Naive thymus-derived CD4-positive, alpha-beta T cell (primary cell): ENCODE data around the gene HBB. TPM values are rescaled to one million over a fixed set of nuclear protein-coding genes. Genes with fewer than 3 reads are reported as not detected.

Source experiments
- ATAC-seq: fragments of 150-1000 bp; cut with Tn5 transposase; 2 replicates; pipeline ENCODE4 v1.10.0; 2021; ENCODE audit warnings: mild to moderate bottlenecking, moderate library complexity
- CTCF ChIA-PET: fragments of 350-600 bp; sonication (Branson Sonifier 250); formaldehyde crosslinking; loops from one replicate; lab custom pipeline; 2021; ENCODE audit warnings: antibody characterized with exemption; lab: Charles Lee
- POLR2A ChIA-PET: fragments of 350-600 bp; sonication (Branson Sonifier 250); formaldehyde crosslinking; loops from one replicate; lab custom pipeline; 2021; ENCODE audit warnings: antibody characterized with exemption, inconsistent platforms; lab: Charles Lee
- DNase-seq, 9 donors: peaks; one replicate each; pipeline versions ENCODE4 v3.0.0 to v3.0.0-alpha.2; 2020 to 2022; ENCODE audit warnings: mixed read lengths in 1 of 9
- H3K27ac ChIP-seq: one replicate; pipeline ENCODE4 v1.7.0; 2013; ENCODE audit warnings: mild to moderate bottlenecking, low read depth, low read length, moderate library complexity
- H3K27me3 ChIP-seq, 2 donors: one replicate each; pipeline ENCODE4 v1.7.0; 2013; ENCODE audit warnings: low read length in 2 of 2, mild to moderate bottlenecking in 2 of 2, moderate library complexity in 2 of 2; ENCODE audit not compliant: control insufficient read depth in 2 of 2, insufficient read depth in 2 of 2
- H3K36me3 ChIP-seq, 3 experiments: 1 replicate in 2 of 3; 2 replicates in 1 of 3; pipeline ENCODE4 v1.7.0; 2013; ENCODE audit warnings: low read length in 3 of 3, mild to moderate bottlenecking in 3 of 3, moderate library complexity in 1 of 3; ENCODE audit not compliant: insufficient read depth in 3 of 3, control insufficient read depth in 2 of 3
- H3K4me1 ChIP-seq, 2 donors: one replicate each; pipeline ENCODE4 v1.7.0; 2013; ENCODE audit warnings: low read length in 2 of 2, mild to moderate bottlenecking in 2 of 2, moderate library complexity in 1 of 2; ENCODE audit not compliant: control insufficient read depth in 2 of 2, insufficient read depth in 2 of 2
- H3K4me3 ChIP-seq: 2 replicates; pipeline ENCODE4 v1.7.0; 2013; ENCODE audit warnings: mild to moderate bottlenecking, low read length
- H3K9me3 ChIP-seq, 3 experiments: 1 replicate in 2 of 3; 2 replicates in 1 of 3; pipeline ENCODE4 v1.7.0; 2013; ENCODE audit warnings: low read length in 3 of 3; ENCODE audit not compliant: control insufficient read depth in 2 of 3
- H3K27ac Mint-ChIP-seq, 9 donors: one replicate each; pipeline ENCODE4 v1.8.0; 2020 to 2022; ENCODE audit warnings: mixed read lengths in 9 of 9, mild to moderate bottlenecking in 8 of 9, moderate library complexity in 5 of 9, inconsistent platforms in 2 of 9
- H3K27me3 Mint-ChIP-seq, 5 donors: one replicate each; pipeline ENCODE4 v1.8.0; 2021 to 2022; ENCODE audit warnings: mixed read lengths in 5 of 5, mild to moderate bottlenecking in 1 of 5
- H3K36me3 Mint-ChIP-seq, 5 donors: one replicate each; pipeline ENCODE4 v1.8.0; 2020 to 2022; ENCODE audit warnings: mixed read lengths in 5 of 5, mild to moderate bottlenecking in 3 of 5, inconsistent platforms in 1 of 5
- H3K4me1 Mint-ChIP-seq, 7 donors: one replicate each; pipeline ENCODE4 v1.8.0; 2020 to 2022; ENCODE audit warnings: mixed read lengths in 7 of 7, mild to moderate bottlenecking in 3 of 7, inconsistent platforms in 1 of 7
- H3K4me3 Mint-ChIP-seq, 10 donors: one replicate each; pipeline ENCODE4 v1.8.0; 2020 to 2022; ENCODE audit warnings: mild to moderate bottlenecking in 10 of 10, mixed read lengths in 10 of 10, moderate library complexity in 6 of 10, inconsistent platforms in 2 of 10
- H3K9me3 Mint-ChIP-seq, 11 donors: one replicate each; pipeline ENCODE4 v1.8.0; 2020 to 2022; ENCODE audit warnings: mixed read lengths in 11 of 11, mild to moderate bottlenecking in 4 of 11, inconsistent platforms in 1 of 11, moderate library complexity in 1 of 11
- intact Hi-C, 2 donors: fragments of 100-400 bp; cut with micrococcal nuclease; formaldehyde crosslinking; loops; one replicate each; pipeline ENCODE4 v1.15.1; 2023
- polyA plus RNA-seq, 2 donors: library from polyadenylated mRNA; unstranded; fragments of 300-500 nt; fragmentation: Illumina TruSeq; gene quantifications; one replicate each; pipeline ENCODE4 v1.2.3, GENCODE V29; 2021
- total RNA-seq, 6 experiments: library from RNA in 5 of 6; stranded (reverse) in 5 of 6; gene quantifications; 1 replicate in 5 of 6; 2 replicates in 1 of 6; pipeline ENCODE4 v1.2.3 and lab custom pipeline; 2021 to 2026

HBB gene
- total and polyA plus RNA-seq, 7 experiments from 2014 or later, result 0.67 to 56.2 (median 0.95) TPM; not detected in 3

GRCh38 chr11:5235364-5236095 is 8.7 kb upstream of the HBB start:
- Mint-ChIP-seq H3K36me3 (no peaks in the 10 kb centered on the region), H3K9me3 (peaks cover 0 to under 1% (median 0%) of the 10 kb centered on the region in 11 donors), H3K4me3 (no peak overlapping the region), H3K4me1 (peaks cover 0 to 6% (median 0%) of the 10 kb centered on the region in 7 donors), H3K27ac (no peak overlapping the region), H3K27me3 (peaks cover 5 to 31% (median 14%) of the 10 kb centered on the region in 5 donors)
- Histone ChIP-seq H3K27ac (no peak overlapping the region), H3K9me3 (no peaks in the 10 kb centered on the region), H3K4me3 (no peak overlapping the region), H3K36me3 (no peaks in the 10 kb centered on the region), H3K4me1 (no peaks in the 10 kb centered on the region), H3K27me3 (no peaks in the 10 kb centered on the region)
- POLR2A ChIA-PET, result no interaction called here
- ATAC-seq, result no peak
- CTCF ChIA-PET, result no interaction called here
- no peak for DNase-seq
- intact Hi-C loops, result no loop called here

GRCh38 chr11:5234381-5234834 is 7.5 kb upstream of the HBB start, which contains the start of gene HBD:
HBD (minus strand) TSS chr11:5234483; CDS start chr11:5234433, 50 bp downstream.
- no peaks in the 10 kb centered on the region for H3K9me3 ChIP-seq
- POLR2A ChIA-PET, result no interaction called here
- CTCF ChIA-PET, result no interaction called here
- no peaks in the 10 kb centered on the region for H3K27me3 ChIP-seq
- no peaks in the 10 kb centered on the region for H3K36me3 ChIP-seq
- DNase-seq, result no peak
- no peak for ATAC-seq
- H3K4me1 Mint-ChIP-seq, result peaks cover 0 to 6% (median 0%) of the 10 kb centered on the region in 7 donors
- no peaks in the 10 kb centered on the region for H3K9me3 Mint-ChIP-seq
- H3K4me3 Mint-ChIP-seq, result no peak within 1 kb of the TSS
- peaks cover 5 to 31% (median 13%) of the 10 kb centered on the region in 5 donors for H3K27me3 Mint-ChIP-seq
- no peaks in the 10 kb centered on the region for H3K36me3 Mint-ChIP-seq
- intact Hi-C loops, result no loop called here
- no peak within 1 kb of the TSS for H3K27ac Mint-ChIP-seq
- H3K27ac ChIP-seq, result no peak within 1 kb of the TSS
- H3K4me3 ChIP-seq, result no peak within 1 kb of the TSS
- H3K4me1 ChIP-seq, result no peaks in the 10 kb centered on the region

DNA sequence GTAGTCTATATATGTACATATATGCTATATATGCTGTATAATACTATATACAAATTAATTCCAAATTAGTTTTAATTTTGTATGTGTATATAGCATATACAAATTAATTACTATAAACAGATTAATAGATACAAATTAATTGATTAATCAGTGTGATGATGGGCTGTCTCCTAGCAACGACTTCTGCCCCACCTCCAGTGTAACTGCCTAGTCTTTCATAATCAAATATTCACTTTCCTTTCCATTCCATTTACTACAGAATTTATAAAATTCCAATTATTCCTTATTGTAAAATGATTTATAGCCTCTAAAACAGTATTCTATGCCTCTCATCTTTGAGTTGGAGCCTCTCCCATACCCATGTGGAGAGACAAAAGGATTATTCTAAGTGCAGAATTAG is 6.4 kb upstream of the HBB start:
- Histone ChIP-seq H3K36me3 (no peaks in the 10 kb centered on the region), H3K27ac (no peak overlapping the region), H3K9me3 (no peaks in the 10 kb centered on the region), H3K4me1 (no peaks in the 10 kb centered on the region), H3K27me3 (no peaks in the 10 kb centered on the region), H3K4me3 (no peak overlapping the region)
- peaks cover 0 to 6% (median 0%) of the 10 kb centered on the region in 7 donors for H3K4me1 Mint-ChIP-seq
- H3K36me3 Mint-ChIP-seq, result no peaks in the 10 kb centered on the region
- no peak overlapping the region for H3K27ac Mint-ChIP-seq
- DNase-seq (no peak), ATAC-seq (no peak)
- no peaks in the 10 kb centered on the region for H3K9me3 Mint-ChIP-seq
- H3K27me3 Mint-ChIP-seq, result peaks cover 0 to 21% (median 13%) of the 10 kb centered on the region in 5 donors
- no peak overlapping the region for H3K4me3 Mint-ChIP-seq
- intact Hi-C loops, result no loop called here
- ChIA-PET POLR2A (no interaction called here), CTCF (no interaction called here)

- peaks cover 0 to 21% (median 12%) of the 10 kb centered on the region in 5 donors for H3K27me3 Mint-ChIP-seq
- CTCF ChIA-PET, result no interaction called here
- H3K4me1 ChIP-seq, result no peaks in the 10 kb centered on the region
- POLR2A ChIA-PET, result no interaction called here
- peaks cover 0 to 6% (median 0%) of the 10 kb centered on the region in 7 donors for H3K4me1 Mint-ChIP-seq
- intact Hi-C loops, result no loop called here
- H3K4me3 Mint-ChIP-seq, result no peak overlapping the region
- no peaks in the 10 kb centered on the region for H3K36me3 Mint-ChIP-seq
- no peak for DNase-seq
- H3K27ac ChIP-seq, result no peak overlapping the region
- H3K9me3 Mint-ChIP-seq, result no peaks in the 10 kb centered on the region
- no peak for ATAC-seq
- H3K27ac Mint-ChIP-seq, result no peak overlapping the region
- no peaks in the 10 kb centered on the region for H3K27me3 ChIP-seq
- H3K36me3 ChIP-seq, result no peaks in the 10 kb centered on the region
- H3K9me3 ChIP-seq, result no peaks in the 10 kb centered on the region
- no peak overlapping the region for H3K4me3 ChIP-seq
These were observed 6.0 kb upstream of the HBB start for GRCh38 chr11:5232821-5233220.

GRCh38 chr11:5232176-5232575 is 5.3 kb upstream of the HBB start:
- no peak overlapping the region for H3K4me3 ChIP-seq
- no peak for ATAC-seq
- Mint-ChIP-seq H3K27ac (no peak overlapping the region), H3K4me1 (peaks cover 0 to 6% (median 0%) of the 10 kb centered on the region in 7 donors), H3K27me3 (peaks cover 0 to 19% (median 9%) of the 10 kb centered on the region in 5 donors), H3K36me3 (no peaks in the 10 kb centered on the region), H3K9me3 (no peaks in the 10 kb centered on the region), H3K4me3 (no peak overlapping the region)
- no peaks in the 10 kb centered on the region for H3K9me3 ChIP-seq
- intact Hi-C loops, result no loop called here
- H3K27me3 ChIP-seq, result no peaks in the 10 kb centered on the region
- CTCF ChIA-PET, result no interaction called here
- POLR2A ChIA-PET, result no interaction called here
- H3K4me1 ChIP-seq, result no peaks in the 10 kb centered on the region
- no peak for DNase-seq
- no peak overlapping the region for H3K27ac ChIP-seq
- H3K36me3 ChIP-seq, result no peaks in the 10 kb centered on the region

DNA sequence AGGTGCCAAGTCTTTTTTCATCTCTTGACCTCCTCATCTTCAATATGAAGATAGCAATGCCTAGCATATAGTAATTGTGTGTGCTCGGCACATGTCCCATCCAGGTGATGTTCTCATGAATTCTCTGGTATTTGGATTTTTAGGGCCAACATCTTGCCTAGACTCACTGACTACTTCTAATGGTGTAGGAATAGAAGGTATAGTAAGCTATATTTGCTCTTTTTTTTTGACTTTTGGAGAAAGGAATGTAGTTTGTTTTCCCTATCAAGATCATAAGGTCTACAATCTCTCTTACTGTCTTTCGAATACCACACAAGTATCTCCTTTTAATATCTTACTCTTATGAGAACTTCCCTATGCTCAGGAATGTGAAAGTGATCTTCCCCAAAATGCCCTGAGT is 4.2 kb upstream of the HBB start:
- CTCF ChIA-PET, result no interaction called here
- Mint-ChIP-seq H3K9me3 (no peaks in the 10 kb centered on the region), H3K4me3 (no peak overlapping the region), H3K27me3 (peaks cover 0 to 17% (median 7%) of the 10 kb centered on the region in 5 donors), H3K4me1 (peaks cover 0 to 6% (median 0%) of the 10 kb centered on the region in 7 donors), H3K36me3 (no peaks in the 10 kb centered on the region), H3K27ac (no peak overlapping the region)
- Histone ChIP-seq H3K27ac (no peak overlapping the region), H3K4me1 (no peaks in the 10 kb centered on the region), H3K36me3 (no peaks in the 10 kb centered on the region), H3K4me3 (no peak overlapping the region), H3K9me3 (no peaks in the 10 kb centered on the region), H3K27me3 (no peaks in the 10 kb centered on the region)
- ATAC-seq (no peak), DNase-seq (no peak)
- intact Hi-C loops, result no loop called here
- POLR2A ChIA-PET, result no interaction called here

- no peak overlapping the region for H3K27ac ChIP-seq
- H3K4me1 ChIP-seq, result no peaks in the 10 kb centered on the region
- ATAC-seq, result no peak
- ChIA-PET POLR2A (no interaction called here), CTCF (no interaction called here)
- H3K9me3 ChIP-seq, result no peaks in the 10 kb centered on the region
- Mint-ChIP-seq H3K36me3 (no peaks in the 10 kb centered on the region), H3K27ac (no peak overlapping the region), H3K9me3 (no peaks in the 10 kb centered on the region), H3K4me1 (peaks cover 0 to 6% (median 0%) of the 10 kb centered on the region in 7 donors), H3K4me3 (no peak overlapping the region), H3K27me3 (peaks cover 0 to 9% (median 5%) of the 10 kb centered on the region in 5 donors)
- DNase-seq, result no peak
- no peaks in the 10 kb centered on the region for H3K36me3 ChIP-seq
- intact Hi-C loops, result no loop called here
- H3K27me3 ChIP-seq, result no peaks in the 10 kb centered on the region
- H3K4me3 ChIP-seq, result no peak overlapping the region
These were observed 3.4 kb upstream of the HBB start for GRCh38 chr11:5230266-5230665.
